ENCODE results near the gene PSMD12.
"Not testable (repeated sequence)": the region's sequence is repeated elsewhere in the genome, so short reads cannot be mapped to it uniquely, and the experiment has no call there.

Gene PSMD12

GRCh38 chr17:67311575-67311974, 54.8 kb downstream of the PSMD12 start:
- TF ChIP-seq, protein P1, sequence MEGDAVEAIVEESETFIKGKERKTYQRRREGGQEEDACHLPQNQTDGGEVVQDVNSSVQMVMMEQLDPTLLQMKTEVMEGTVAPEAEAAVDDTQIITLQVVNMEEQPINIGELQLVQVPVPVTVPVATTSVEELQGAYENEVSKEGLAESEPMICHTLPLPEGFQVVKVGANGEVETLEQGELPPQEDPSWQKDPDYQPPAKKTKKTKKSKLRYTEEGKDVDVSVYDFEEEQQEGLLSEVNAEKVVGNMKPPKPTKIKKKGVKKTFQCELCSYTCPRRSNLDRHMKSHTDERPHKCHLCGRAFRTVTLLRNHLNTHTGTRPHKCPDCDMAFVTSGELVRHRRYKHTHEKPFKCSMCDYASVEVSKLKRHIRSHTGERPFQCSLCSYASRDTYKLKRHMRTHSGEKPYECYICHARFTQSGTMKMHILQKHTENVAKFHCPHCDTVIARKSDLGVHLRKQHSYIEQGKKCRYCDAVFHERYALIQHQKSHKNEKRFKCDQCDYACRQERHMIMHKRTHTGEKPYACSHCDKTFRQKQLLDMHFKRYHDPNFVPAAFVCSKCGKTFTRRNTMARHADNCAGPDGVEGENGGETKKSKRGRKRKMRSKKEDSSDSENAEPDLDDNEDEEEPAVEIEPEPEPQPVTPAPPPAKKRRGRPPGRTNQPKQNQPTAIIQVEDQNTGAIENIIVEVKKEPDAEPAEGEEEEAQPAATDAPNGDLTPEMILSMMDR (conservative IDR thresholded peaks at IDR 0.05; ENCODE audit: low read depth, low read length): no peak
- no peak overlapping the region for H3K9ac ChIP-seq
- H2AFZ ChIP-seq (ENCODE audit: low read depth): no peak overlapping the region
- no peaks in the 10 kb centered on the region for H3K36me3 ChIP-seq (ENCODE audit: insufficient read depth)
- H3K4me3 ChIP-seq (IDR thresholded peaks at IDR 0.05; ENCODE audit: insufficient read depth, low read depth, low read length): no peak overlapping the region
- no peaks in the 10 kb centered on the region for H3K79me2 ChIP-seq (ENCODE audit: insufficient read depth, low read depth)
- no peaks in the 10 kb centered on the region for H3K27me3 ChIP-seq (ENCODE audit: insufficient read depth, low read depth)
- H3K4me1 ChIP-seq (ENCODE audit: low read depth, poor library complexity, severe bottlenecking): no peaks in the 10 kb centered on the region
- H3K4me2 ChIP-seq: no peak overlapping the region
- H3K27ac ChIP-seq: no peak overlapping the region
- no peaks in the 10 kb centered on the region for H4K20me1 ChIP-seq (ENCODE audit: insufficient read depth)

DNA sequence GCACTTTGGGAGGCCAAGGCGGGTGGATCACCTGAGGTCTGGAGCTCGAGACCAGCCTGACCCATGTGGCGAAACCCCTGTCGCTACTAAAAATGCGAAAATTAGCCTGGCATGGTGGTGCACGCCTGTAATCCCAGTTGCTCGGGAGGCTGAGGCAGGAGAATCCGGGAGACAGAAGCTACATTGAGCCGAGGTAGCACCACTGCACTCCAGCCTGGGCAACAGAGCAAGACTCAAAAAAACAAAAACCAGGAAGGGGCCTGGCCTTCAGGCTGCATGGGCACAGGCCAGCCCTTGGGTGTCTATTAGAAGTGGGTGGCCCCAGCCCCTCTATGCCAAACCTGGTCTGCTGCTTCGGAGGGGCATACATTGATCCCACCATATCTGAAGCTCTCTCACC, 56.0 kb downstream of the PSMD12 start:
- no peak overlapping the region for H3K4me2 ChIP-seq
- no peak overlapping the region for H3K27ac ChIP-seq
- no peak overlapping the region for H3K9ac ChIP-seq
- no peaks in the 10 kb centered on the region for H3K36me3 ChIP-seq (ENCODE audit: insufficient read depth)
- TF ChIP-seq, protein P1 (conservative IDR thresholded peaks at IDR 0.05; ENCODE audit: low read depth, low read length): no peak
- H3K27me3 ChIP-seq (ENCODE audit: insufficient read depth, low read depth): no peaks in the 10 kb centered on the region
- H3K79me2 ChIP-seq (ENCODE audit: insufficient read depth, low read depth): no peaks in the 10 kb centered on the region
- H4K20me1 ChIP-seq (ENCODE audit: insufficient read depth): no peaks in the 10 kb centered on the region
- no peaks in the 10 kb centered on the region for H3K4me1 ChIP-seq (ENCODE audit: low read depth, poor library complexity, severe bottlenecking)
- no peak overlapping the region for H3K4me3 ChIP-seq (IDR thresholded peaks at IDR 0.05; ENCODE audit: insufficient read depth, low read depth, low read length)
- no peak overlapping the region for H2AFZ ChIP-seq (ENCODE audit: low read depth)

- H3K27ac ChIP-seq; H3K36me3 ChIP-seq (ENCODE audit: insufficient read depth); H3K4me3 ChIP-seq (IDR thresholded peaks at IDR 0.05; ENCODE audit: insufficient read depth, low read depth, low read length); H3K79me2 ChIP-seq (ENCODE audit: insufficient read depth, low read depth); H2AFZ ChIP-seq (ENCODE audit: low read depth); H3K9ac ChIP-seq; H3K4me1 ChIP-seq (ENCODE audit: low read depth, poor library complexity, severe bottlenecking); H3K4me2 ChIP-seq; H3K27me3 ChIP-seq (ENCODE audit: insufficient read depth, low read depth); H4K20me1 ChIP-seq (ENCODE audit: insufficient read depth): not testable (repeated sequence)
Measured at GRCh38 chr17:67305446-67306235, 60.7 kb downstream of the PSMD12 start.

GRCh38 chr17:67297454-67297960, 68.9 kb downstream of the PSMD12 start:
- H3K4me2 ChIP-seq: no peak overlapping the region
- no peaks in the 10 kb centered on the region for H3K4me1 ChIP-seq (ENCODE audit: low read depth, poor library complexity, severe bottlenecking)
- H3K9ac ChIP-seq: no peak overlapping the region
- H3K4me3 ChIP-seq (IDR thresholded peaks at IDR 0.05; ENCODE audit: insufficient read depth, low read depth, low read length): no peak overlapping the region
- no peaks in the 10 kb centered on the region for H3K36me3 ChIP-seq (ENCODE audit: insufficient read depth)
- no peaks in the 10 kb centered on the region for H3K79me2 ChIP-seq (ENCODE audit: insufficient read depth, low read depth)
- H3K27ac ChIP-seq: no peak overlapping the region
- no peaks in the 10 kb centered on the region for H4K20me1 ChIP-seq (ENCODE audit: insufficient read depth)
- H2AFZ ChIP-seq (ENCODE audit: low read depth): no peak overlapping the region
- TF ChIP-seq, protein P1 (conservative IDR thresholded peaks at IDR 0.05; ENCODE audit: low read depth, low read length): no peak
- H3K27me3 ChIP-seq (ENCODE audit: insufficient read depth, low read depth): no peaks in the 10 kb centered on the region
